PFSK-1 (cell line): ENCODE measurements around the gene NRDE2.

Experiments
- FOXP2 ChIP-seq: optimal IDR thresholded peaks from 2 replicates; pipeline ENCODE3; 2011; ENCODE audit warnings: borderline replicate concordance, control low read depth, inconsistent platforms; ENCODE audit not compliant: insufficient read depth; ENCODE audit errors: extremely low read length, extremely low read depth
- POLR2AphosphoS5 ChIP-seq: IDR thresholded peaks from 2 replicates; pipeline ENCODE4 v1.6.1; 2012; ENCODE audit warnings: low read depth, mild to moderate bottlenecking, control low read depth, low read length, moderate library complexity
- SIN3A ChIP-seq: IDR thresholded peaks from 2 replicates; pipeline ENCODE4 v1.6.1; 2012; ENCODE audit warnings: mild to moderate bottlenecking, low read length, moderate library complexity, borderline replicate concordance; ENCODE audit not compliant: insufficient read depth
- TAF1 ChIP-seq: IDR thresholded peaks from 2 replicates; pipeline ENCODE4 v1.6.1; 2012; ENCODE audit warnings: low read length, control low read depth, borderline replicate concordance; ENCODE audit not compliant: insufficient read depth
- TF ChIP-seq, protein P1 (sequence below), 2 experiments: IDR thresholded peaks; 2 replicates each; pipeline versions ENCODE4 v1.6.1 to v1.8.0; 2011 to 2012; ENCODE audit warnings: low read depth in 2 of 2, low read length in 2 of 2, control low read depth in 1 of 2, inconsistent platforms in 1 of 2, mild to moderate bottlenecking in 1 of 2, moderate library complexity in 1 of 2; ENCODE audit not compliant: insufficient read depth in 1 of 2

DNA sequence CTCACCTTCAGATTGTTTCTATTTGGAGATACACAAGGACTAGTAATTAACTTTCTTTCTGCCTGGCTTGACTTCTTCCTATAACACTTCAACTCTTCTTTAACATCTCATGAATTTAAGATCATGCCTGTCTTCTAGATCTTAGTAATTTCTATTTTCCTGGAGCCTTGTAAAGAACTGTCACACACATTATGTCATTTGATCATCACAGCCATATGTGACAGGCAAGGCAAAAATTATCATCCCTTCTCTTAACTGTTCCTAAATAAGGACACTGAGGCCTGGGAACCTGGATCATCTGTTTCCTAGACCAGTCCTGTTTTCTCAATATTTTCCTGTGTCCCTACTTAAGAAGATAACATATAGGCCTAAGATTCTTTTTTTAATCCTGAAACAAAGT, 27.2 kb downstream of the NRDE2 start:
- TF ChIP-seq POLR2AphosphoS5 (no peak), TAF1 (no peak), SIN3A (no peak), FOXP2 (no peak)
- TF ChIP-seq, protein P1, sequence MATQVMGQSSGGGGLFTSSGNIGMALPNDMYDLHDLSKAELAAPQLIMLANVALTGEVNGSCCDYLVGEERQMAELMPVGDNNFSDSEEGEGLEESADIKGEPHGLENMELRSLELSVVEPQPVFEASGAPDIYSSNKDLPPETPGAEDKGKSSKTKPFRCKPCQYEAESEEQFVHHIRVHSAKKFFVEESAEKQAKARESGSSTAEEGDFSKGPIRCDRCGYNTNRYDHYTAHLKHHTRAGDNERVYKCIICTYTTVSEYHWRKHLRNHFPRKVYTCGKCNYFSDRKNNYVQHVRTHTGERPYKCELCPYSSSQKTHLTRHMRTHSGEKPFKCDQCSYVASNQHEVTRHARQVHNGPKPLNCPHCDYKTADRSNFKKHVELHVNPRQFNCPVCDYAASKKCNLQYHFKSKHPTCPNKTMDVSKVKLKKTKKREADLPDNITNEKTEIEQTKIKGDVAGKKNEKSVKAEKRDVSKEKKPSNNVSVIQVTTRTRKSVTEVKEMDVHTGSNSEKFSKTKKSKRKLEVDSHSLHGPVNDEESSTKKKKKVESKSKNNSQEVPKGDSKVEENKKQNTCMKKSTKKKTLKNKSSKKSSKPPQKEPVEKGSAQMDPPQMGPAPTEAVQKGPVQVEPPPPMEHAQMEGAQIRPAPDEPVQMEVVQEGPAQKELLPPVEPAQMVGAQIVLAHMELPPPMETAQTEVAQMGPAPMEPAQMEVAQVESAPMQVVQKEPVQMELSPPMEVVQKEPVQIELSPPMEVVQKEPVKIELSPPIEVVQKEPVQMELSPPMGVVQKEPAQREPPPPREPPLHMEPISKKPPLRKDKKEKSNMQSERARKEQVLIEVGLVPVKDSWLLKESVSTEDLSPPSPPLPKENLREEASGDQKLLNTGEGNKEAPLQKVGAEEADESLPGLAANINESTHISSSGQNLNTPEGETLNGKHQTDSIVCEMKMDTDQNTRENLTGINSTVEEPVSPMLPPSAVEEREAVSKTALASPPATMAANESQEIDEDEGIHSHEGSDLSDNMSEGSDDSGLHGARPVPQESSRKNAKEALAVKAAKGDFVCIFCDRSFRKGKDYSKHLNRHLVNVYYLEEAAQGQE (IDR thresholded peaks at IDR 0.05; ENCODE audit: insufficient read depth in 1 of 2, low read depth in 2 of 2, low read length in 2 of 2): no peak
